Activated CD4-positive, alpha-beta T cell treated with anti-CD3 and anti-CD28 coated beads, Interleukin-2, amount 10 ng/mL, durations not matched to agents 24 days and 14 days (primary cell): ENCODE measurements around the gene SCMH1. TPM values are rescaled to one million over a fixed set of nuclear protein-coding genes. Genes with fewer than 3 reads are reported as not detected.

Experiments
- DNase-seq: peaks from one replicate; pipeline ENCODE4 v3.0.0; 2022
- H3K27ac Mint-ChIP-seq: one replicate; pipeline ENCODE4 v1.8.0; 2022; ENCODE audit warnings: mild to moderate bottlenecking, mixed read lengths
- H3K27me3 Mint-ChIP-seq: one replicate; pipeline ENCODE4 v1.8.0; 2022; ENCODE audit warnings: mixed read lengths
- H3K36me3 Mint-ChIP-seq: one replicate; pipeline ENCODE4 v1.8.0; 2022; ENCODE audit warnings: low read depth, mild to moderate bottlenecking, mixed read lengths
- H3K4me1 Mint-ChIP-seq: one replicate; pipeline ENCODE4 v1.8.0; 2021; ENCODE audit warnings: mixed read lengths
- H3K4me3 Mint-ChIP-seq: one replicate; pipeline ENCODE4 v1.8.0; 2022; ENCODE audit warnings: mild to moderate bottlenecking, moderate library complexity, mixed read lengths
- H3K9me3 Mint-ChIP-seq: one replicate; pipeline ENCODE4 v1.8.0; 2021; ENCODE audit warnings: mixed read lengths
- intact Hi-C: fragments of 100-400 bp; cut with micrococcal nuclease; formaldehyde crosslinking; loops from one replicate; pipeline ENCODE4 v1.15.1; 2023
- total RNA-seq: library from RNA; stranded (reverse); gene quantifications from 2 replicates; pipeline ENCODE4 v1.2.3, GENCODE V29; 2022

The SCMH1 gene
- total RNA-seq, 1 donor from 2014 or later: 23.3 TPM

GRCh38 chr1:41169066-41169798 lies 72.9 kb downstream of the SCMH1 start:
- Mint-ChIP-seq H3K27me3 (no peaks in the 10 kb centered on the region), H3K4me3 (no peak overlapping the region), H3K27ac (no peak overlapping the region), H3K4me1 (peaks cover 3% of the 10 kb centered on the region), H3K9me3 (peaks cover 27% of the 10 kb centered on the region), H3K36me3 (peaks cover 20% of the 10 kb centered on the region)
- no peak for DNase-seq
- intact Hi-C loops: no loop called here

GRCh38 chr1:41167667-41168066 lies 74.4 kb downstream of the SCMH1 start:
- Mint-ChIP-seq H3K27ac (no peak overlapping the region), H3K4me3 (no peak overlapping the region), H3K36me3 (peaks cover 20% of the 10 kb centered on the region)

GRCh38 chr1:41164727-41165126 lies 77.4 kb downstream of the SCMH1 start:
- Mint-ChIP-seq H3K9me3 (peaks cover 15% of the 10 kb centered on the region), H3K27ac (no peak overlapping the region), H3K4me3 (no peak overlapping the region), H3K27me3 (no peaks in the 10 kb centered on the region), H3K4me1 (peaks cover 2% of the 10 kb centered on the region), H3K36me3 (peaks cover 14% of the 10 kb centered on the region)
- DNase-seq: no peak
- intact Hi-C loops: no loop called here

More at GRCh38 chr1:41167667-41168066, 74.4 kb downstream of the SCMH1 start:
- Mint-ChIP-seq H3K4me1 (peaks cover 2% of the 10 kb centered on the region), H3K27me3 (no peaks in the 10 kb centered on the region), H3K9me3 (peaks cover 27% of the 10 kb centered on the region)
- intact Hi-C loops: no loop called here
- DNase-seq: no peak

- H3K27me3 Mint-ChIP-seq: no peaks in the 10 kb centered on the region
- peaks cover 2% of the 10 kb centered on the region for H3K4me1 Mint-ChIP-seq
- no peak for DNase-seq
- no peak overlapping the region for H3K4me3 Mint-ChIP-seq
- peaks cover 7% of the 10 kb centered on the region for H3K9me3 Mint-ChIP-seq
- intact Hi-C loops: no loop called here
- H3K27ac Mint-ChIP-seq: no peak overlapping the region
- no peaks in the 10 kb centered on the region for H3K36me3 Mint-ChIP-seq
Measured at GRCh38 chr1:41162441-41162840, 79.7 kb downstream of the SCMH1 start.

DNA sequence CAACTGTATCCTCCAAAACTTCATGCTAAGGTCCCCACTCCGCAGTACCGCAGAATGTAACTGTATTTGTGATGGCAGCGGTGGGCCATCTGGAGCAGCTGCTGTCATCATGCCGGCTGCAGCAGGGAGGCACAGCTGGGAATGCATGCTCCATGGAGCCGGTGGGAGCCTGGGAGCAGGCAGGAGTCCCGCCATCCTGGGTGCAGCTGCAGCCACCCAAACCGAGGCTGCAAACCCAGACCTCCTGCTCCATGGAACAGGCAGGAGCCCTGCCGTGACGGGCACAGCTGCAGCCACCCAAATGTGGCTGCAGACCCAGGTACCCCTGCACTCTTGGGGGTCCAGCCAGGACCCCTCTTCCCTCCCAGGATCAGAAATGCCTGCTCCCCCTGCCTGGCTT lies 80.3 kb downstream of the SCMH1 start:
- Mint-ChIP-seq H3K9me3 (peaks cover 5% of the 10 kb centered on the region), H3K27ac (no peak overlapping the region), H3K36me3 (no peaks in the 10 kb centered on the region), H3K4me1 (peaks cover 2% of the 10 kb centered on the region), H3K4me3 (no peak overlapping the region), H3K27me3 (no peaks in the 10 kb centered on the region)
- DNase-seq: no peak
- intact Hi-C loops: no loop called here

DNA sequence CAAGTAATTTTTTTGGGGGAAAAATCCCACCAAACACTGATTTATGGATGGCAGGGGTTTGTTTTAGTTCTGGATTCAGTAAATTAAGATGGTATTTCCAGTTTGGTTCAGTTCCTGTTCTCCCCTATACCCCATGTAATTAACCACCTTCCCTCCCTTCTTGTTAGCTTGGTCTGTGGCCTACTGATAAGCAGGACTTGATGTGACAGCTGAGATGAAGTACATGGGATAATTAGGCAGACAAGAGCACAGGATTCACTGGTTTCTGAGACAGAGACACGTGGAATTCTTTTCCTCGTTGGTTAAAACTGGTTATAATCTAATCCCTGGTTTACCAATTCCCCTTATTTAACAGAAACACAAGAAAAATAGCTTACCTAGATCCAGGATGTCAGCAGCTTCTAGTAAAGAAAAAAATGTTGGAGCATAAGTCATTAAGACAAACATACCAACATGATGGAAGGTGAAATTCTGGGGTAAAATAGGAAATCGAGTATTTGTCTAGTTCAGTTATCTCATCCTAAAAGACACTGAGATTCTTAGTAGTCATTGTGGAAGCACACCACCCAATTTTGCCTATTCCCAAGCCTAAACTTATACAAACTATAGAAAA lies 81.5 kb downstream of the SCMH1 start:
- H3K4me1 Mint-ChIP-seq: no peaks in the 10 kb centered on the region
- H3K27me3 Mint-ChIP-seq: no peaks in the 10 kb centered on the region
- H3K27ac Mint-ChIP-seq: no peak overlapping the region
- intact Hi-C loops: no loop called here
- no peak overlapping the region for H3K4me3 Mint-ChIP-seq
- no peak for DNase-seq
- no peaks in the 10 kb centered on the region for H3K9me3 Mint-ChIP-seq
- no peaks in the 10 kb centered on the region for H3K36me3 Mint-ChIP-seq

DNA sequence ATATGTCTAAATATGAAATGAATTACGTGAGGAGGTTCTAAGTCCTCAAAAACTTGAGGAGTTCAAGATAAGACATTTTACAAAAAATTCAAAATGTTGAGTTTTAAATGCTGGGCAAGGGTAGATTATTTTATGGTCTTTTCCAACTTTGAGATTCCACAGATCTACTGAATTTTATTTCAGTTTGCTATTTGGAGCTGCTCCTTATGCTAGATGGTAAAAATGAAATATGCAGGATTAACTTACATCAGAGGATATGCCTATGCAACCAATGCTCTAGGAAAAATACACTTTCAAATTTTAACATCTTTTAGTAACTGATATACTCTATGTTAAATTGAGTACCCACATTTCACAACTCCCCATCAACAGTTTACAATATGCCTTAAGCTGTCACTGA lies 83.1 kb downstream of the SCMH1 start:
- H3K27ac Mint-ChIP-seq: no peak overlapping the region
- intact Hi-C loops: no loop called here
- no peak overlapping the region for H3K4me3 Mint-ChIP-seq
- H3K27me3 Mint-ChIP-seq: no peaks in the 10 kb centered on the region
- no peak for DNase-seq
- no peaks in the 10 kb centered on the region for H3K4me1 Mint-ChIP-seq
- H3K36me3 Mint-ChIP-seq: no peaks in the 10 kb centered on the region
- no peaks in the 10 kb centered on the region for H3K9me3 Mint-ChIP-seq

DNA sequence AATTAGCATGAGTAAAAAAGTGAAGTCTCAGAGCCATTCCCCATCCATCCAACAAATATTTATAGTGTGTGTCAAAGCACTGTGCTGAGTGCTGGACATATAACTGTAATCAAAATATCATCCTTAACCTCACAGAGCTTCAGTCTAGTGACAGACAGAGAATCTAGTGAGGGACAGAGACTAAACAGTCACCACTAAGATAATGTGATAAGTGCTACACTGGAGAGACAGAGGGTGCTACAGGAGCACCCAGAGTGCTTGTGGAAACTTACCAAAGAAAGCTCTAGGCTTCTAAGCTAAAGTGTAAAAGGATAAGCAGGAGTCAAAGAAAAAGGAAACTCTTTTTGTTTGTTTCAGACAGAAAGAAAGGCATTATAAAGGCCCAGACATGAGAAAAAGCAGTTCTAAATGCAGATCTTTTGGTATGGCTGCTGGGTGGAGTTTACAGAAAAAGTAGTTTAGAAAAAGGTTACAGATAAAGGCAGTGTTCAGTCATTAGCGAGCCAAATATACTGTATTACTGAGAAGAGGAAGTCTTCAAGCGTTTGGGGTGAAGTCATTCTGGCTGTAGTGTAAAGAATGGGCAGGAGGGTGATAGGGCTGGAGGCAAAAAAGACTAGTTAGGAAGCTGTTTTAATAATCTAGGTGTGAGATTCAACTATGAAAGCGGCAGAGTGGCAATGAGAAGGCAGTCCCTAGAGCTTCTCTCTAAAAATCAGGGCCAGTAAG lies 83.8 kb downstream of the SCMH1 start:
- no peak for DNase-seq
- intact Hi-C loops: no loop called here
- no peaks in the 10 kb centered on the region for H3K9me3 Mint-ChIP-seq
- no peaks in the 10 kb centered on the region for H3K27me3 Mint-ChIP-seq
- H3K4me1 Mint-ChIP-seq: no peaks in the 10 kb centered on the region
- no peaks in the 10 kb centered on the region for H3K36me3 Mint-ChIP-seq
- no peak overlapping the region for H3K4me3 Mint-ChIP-seq
- H3K27ac Mint-ChIP-seq: no peak overlapping the region

DNA sequence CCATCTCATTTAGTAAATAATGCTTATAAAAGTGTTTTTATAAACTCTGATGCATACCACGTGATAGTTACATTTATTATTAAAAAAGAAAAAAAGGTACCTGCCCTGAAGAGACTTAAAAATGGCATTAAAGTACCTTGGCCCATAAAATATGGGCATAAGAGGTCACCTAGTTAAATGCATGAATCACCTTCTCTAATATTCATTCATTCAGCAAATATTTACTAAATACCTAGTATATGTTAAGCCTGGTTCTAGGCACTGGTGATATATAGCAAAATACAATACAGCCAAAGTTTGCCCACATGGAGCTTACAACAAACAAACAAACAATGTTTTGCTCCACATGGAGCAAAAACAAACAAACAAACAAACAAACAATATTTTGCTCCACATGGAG lies 87.0 kb downstream of the SCMH1 start:
- H3K4me1 Mint-ChIP-seq: no peaks in the 10 kb centered on the region
- H3K9me3 Mint-ChIP-seq: no peaks in the 10 kb centered on the region
- H3K27me3 Mint-ChIP-seq: no peaks in the 10 kb centered on the region
- intact Hi-C loops: no loop called here
- no peak for DNase-seq
- H3K4me3 Mint-ChIP-seq: no peak overlapping the region
- peaks cover 2% of the 10 kb centered on the region for H3K36me3 Mint-ChIP-seq
- no peak overlapping the region for H3K27ac Mint-ChIP-seq

- DNase-seq: no peak
- no peak overlapping the region for H3K27ac Mint-ChIP-seq
- no peak overlapping the region for H3K4me3 Mint-ChIP-seq
- H3K4me1 Mint-ChIP-seq: no peaks in the 10 kb centered on the region
- peaks cover 8% of the 10 kb centered on the region for H3K36me3 Mint-ChIP-seq
- intact Hi-C loops: no loop called here
- no peaks in the 10 kb centered on the region for H3K9me3 Mint-ChIP-seq
- H3K27me3 Mint-ChIP-seq: no peaks in the 10 kb centered on the region
Measured at GRCh38 chr1:41153750-41154274, 88.3 kb downstream of the SCMH1 start.

DNA sequence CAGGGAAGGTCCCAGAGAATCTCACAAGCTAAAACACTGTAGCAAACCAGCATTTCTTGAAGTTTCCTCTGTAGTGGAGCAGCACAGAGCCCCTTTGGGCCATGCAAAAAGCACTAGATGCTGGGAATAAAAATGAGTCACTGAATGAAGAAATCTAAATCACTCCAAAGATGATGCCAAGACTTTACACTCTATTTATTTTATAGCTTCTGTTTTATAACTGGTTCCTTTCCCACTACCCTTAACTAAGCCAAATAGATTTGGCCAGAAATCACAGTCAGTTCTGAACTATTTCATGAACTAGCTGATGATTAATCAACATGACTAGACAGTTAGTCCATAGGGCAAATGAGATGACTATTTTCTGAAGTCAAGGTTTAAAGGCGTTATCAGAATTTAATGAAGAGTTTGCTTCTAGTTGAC lies 89.5 kb downstream of the SCMH1 start:
- DNase-seq: no peak
- Mint-ChIP-seq H3K27ac (no peak overlapping the region), H3K9me3 (no peaks in the 10 kb centered on the region), H3K27me3 (no peaks in the 10 kb centered on the region), H3K4me1 (no peaks in the 10 kb centered on the region), H3K4me3 (no peak overlapping the region), H3K36me3 (peaks cover 8% of the 10 kb centered on the region)
- intact Hi-C loops: no loop called here

DNA sequence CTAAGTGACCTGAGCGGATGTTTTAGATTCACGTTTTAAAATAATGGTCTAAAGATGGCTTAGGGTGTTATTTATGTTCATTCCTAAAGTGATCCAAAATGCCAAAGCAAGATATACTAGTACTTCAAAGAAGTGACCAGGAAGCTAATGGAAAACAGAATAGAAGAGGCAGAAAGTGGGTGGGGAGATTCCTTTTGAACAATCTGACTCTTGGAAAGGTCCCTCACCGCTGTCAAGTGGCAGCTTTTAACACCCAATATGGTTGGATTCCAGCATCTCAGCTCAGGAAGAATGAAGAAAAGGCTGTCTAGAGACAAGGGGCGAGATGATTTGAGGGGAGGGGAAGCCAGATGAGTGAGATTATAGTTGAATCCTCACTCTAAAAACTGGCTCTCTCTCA lies 90.3 kb downstream of the SCMH1 start:
- Mint-ChIP-seq H3K4me1 (no peaks in the 10 kb centered on the region), H3K36me3 (peaks cover 8% of the 10 kb centered on the region), H3K27me3 (no peaks in the 10 kb centered on the region), H3K9me3 (no peaks in the 10 kb centered on the region), H3K27ac (no peak overlapping the region), H3K4me3 (no peak overlapping the region)
- intact Hi-C loops: no loop called here
- DNase-seq: no peak

DNA sequence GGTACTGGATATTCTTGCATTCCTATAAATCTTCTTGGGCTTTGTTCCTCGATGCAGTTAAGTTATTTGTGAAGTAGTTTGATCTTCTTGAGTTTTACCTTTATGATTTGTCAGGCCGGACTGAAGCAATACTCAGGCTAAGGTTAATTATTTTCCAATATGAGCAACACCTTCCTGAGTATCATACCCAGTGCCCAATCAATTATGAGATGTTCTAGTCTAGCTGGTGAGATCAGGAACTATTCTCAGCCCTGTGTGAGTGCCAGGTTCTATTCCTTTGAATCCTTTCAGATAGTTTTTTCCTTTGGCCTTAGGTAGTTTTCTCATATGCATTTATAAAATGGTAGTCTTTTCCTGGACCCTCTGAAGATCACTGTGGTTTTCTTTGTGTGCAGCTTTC lies 92.5 kb downstream of the SCMH1 start:
- DNase-seq: no peak
- intact Hi-C loops: no loop called here
- H3K4me1 Mint-ChIP-seq: no peaks in the 10 kb centered on the region
- H3K27me3 Mint-ChIP-seq: no peaks in the 10 kb centered on the region
- H3K9me3 Mint-ChIP-seq: no peaks in the 10 kb centered on the region
- no peak overlapping the region for H3K4me3 Mint-ChIP-seq
- peaks cover 8% of the 10 kb centered on the region for H3K36me3 Mint-ChIP-seq
- H3K27ac Mint-ChIP-seq: no peak overlapping the region

- no peak overlapping the region for H3K27ac Mint-ChIP-seq
- DNase-seq: no peak
Measured at GRCh38 chr1:41144285-41144684, 97.8 kb downstream of the SCMH1 start.

More at GRCh38 chr1:41144285-41144684, 97.8 kb downstream of the SCMH1 start:
- H3K4me1 Mint-ChIP-seq: no peaks in the 10 kb centered on the region
- peaks cover 2% of the 10 kb centered on the region for H3K9me3 Mint-ChIP-seq
- intact Hi-C loops: no loop called here
- H3K36me3 Mint-ChIP-seq: peaks cover 20% of the 10 kb centered on the region
- no peak overlapping the region for H3K4me3 Mint-ChIP-seq
- H3K27me3 Mint-ChIP-seq: no peaks in the 10 kb centered on the region
